Skin epidermis (tissue), 12 donors: ENCODE results near the gene UBE2S.
"Not testable (repeated sequence)": the region's sequence is repeated elsewhere in the genome, so short reads cannot be mapped to it uniquely, and the experiment has no call there.

ENCODE experiments used
- H3K27ac ChIP-seq, 21 experiments: fragments of 200-600 bp; sonication (generic) in 11 of 21; one replicate each; pipeline ENCODE4 v1.5.0; 2020; ENCODE audit warnings: mild to moderate bottlenecking in 3 of 21, inconsistent platforms in 2 of 21, moderate library complexity in 2 of 21
- H3K4me3 ChIP-seq, 7 experiments: fragments of 200-600 bp; sonication (generic) in 2 of 7; one replicate each; pipeline ENCODE4 v1.5.0; 2020; ENCODE audit warnings: inconsistent platforms in 2 of 7, mild to moderate bottlenecking in 2 of 7, moderate library complexity in 1 of 7

The UBE2S gene

GRCh38 chr19:55407800-55408532, 378 bp upstream of the UBE2S start:
- peak overlapping the region; percentile 68 to 99 (median 79) for H3K4me3 ChIP-seq
- H3K27ac ChIP-seq, result peak overlapping the region; percentile 68 to 100 (median 98)

- peak overlapping the region; percentile 68 to 100 (median 98) for H3K27ac ChIP-seq
- peak overlapping the region; percentile 68 to 99 (median 79) for H3K4me3 ChIP-seq
Observed at GRCh38 chr19:55406826-55407549, 600 bp downstream of the UBE2S start.

DNA sequence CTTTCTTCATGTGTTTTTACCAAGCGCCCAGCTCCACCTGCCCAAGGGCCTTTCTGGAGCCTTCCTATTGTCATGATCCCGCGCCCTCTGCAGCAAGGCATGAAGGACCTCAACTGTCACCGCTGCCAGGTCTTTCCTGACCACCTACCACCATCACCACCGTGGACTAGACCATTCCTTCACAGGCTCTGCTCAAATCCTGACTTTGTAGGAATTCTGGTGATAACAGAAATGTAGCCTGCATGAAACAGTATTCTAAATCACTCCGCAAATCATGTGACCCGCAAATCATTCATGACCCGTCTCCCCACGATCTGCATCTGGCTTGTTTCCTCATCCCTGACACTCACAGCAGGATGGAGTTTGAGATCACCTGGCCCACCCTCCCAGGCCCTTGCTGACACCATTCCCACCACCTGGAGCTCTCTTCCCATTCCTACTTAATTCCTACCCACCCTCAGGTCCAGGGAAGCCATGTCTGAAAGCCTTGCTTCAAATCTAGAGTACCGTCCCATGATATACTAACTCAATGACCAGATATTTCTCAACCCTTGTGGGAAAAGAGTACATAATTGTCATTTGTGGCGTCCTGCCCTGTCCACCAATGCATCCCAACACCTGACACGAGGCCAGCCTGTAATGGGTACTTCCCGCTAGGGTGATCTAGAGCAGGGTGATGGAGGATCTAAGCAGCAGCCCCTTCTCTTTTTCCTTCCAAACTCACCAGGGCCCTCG, 1.3 kb downstream of the UBE2S start:
- Histone ChIP-seq H3K27ac (peak overlapping the region in 9 of 21 experiments; percentile 92 to 100 (median 98)), H3K4me3 (peak overlapping the region; percentile 68 to 99 (median 79))

- no peak overlapping the region for H3K4me3 ChIP-seq
Observed at GRCh38 chr19:55405638-55406037, 1.9 kb downstream of the UBE2S start.

GRCh38 chr19:55402509-55402908, 5.1 kb downstream of the UBE2S start:
- Histone ChIP-seq H3K27ac (no peak overlapping the region), H3K4me3 (no peak overlapping the region)

More at GRCh38 chr19:55405638-55406037, 1.9 kb downstream of the UBE2S start:
- H3K27ac ChIP-seq, result no peak overlapping the region

GRCh38 chr19:55401390-55401789, 6.2 kb downstream of the UBE2S start:
- H3K4me3 ChIP-seq, H3K27ac ChIP-seq: not testable (repeated sequence)

DNA sequence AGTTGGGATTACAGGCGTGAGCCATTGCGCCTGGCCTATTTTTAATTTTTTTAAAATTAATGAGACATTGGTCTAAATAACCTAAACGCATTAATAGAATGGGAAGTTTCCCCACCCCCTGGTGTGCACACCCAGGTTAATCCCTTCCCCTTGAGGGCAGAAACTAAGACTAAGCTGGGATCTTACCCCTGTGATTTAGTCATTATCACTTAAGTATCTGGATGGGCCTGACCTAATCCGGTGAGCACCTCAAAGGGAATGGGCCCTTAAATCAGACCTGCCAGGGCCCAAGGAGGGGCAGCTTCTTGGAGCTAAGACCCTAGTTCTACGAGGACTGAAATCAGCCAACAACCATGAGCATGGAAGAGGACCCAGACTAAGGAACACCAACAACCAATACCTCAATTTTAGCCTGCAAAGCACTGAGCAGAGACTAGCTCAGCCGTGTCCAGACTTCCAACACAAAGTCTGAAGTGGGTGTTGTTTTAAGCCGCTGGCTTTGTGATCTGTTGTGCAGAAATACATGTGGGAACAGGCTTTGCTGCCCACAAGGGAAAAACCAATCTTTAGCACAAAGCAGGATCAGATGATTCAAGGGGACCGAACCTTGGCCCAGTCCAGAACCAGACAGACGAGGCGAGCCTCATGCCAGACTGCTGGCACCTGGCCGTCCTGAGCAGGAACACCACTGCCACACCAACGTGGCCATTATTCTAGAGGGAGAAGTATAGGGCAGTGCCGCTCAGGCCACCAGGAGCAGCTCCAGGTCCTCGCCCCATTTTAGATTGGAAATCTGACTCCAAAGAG, 7.1 kb downstream of the UBE2S start:
- Histone ChIP-seq H3K27ac (peak overlapping the region in 2 of 21 experiments; percentile 24 to 60), H3K4me3 (no peak overlapping the region)

GRCh38 chr19:55398200-55398925, 9.2 kb downstream of the UBE2S start:
- Histone ChIP-seq H3K27ac (peak overlapping the region in 1 of 21 experiments; percentile 14), H3K4me3 (no peak overlapping the region)

GRCh38 chr19:55392820-55393761, 14.5 kb downstream of the UBE2S start:
- no peak overlapping the region for H3K27ac ChIP-seq
- no peak overlapping the region for H3K4me3 ChIP-seq

DNA sequence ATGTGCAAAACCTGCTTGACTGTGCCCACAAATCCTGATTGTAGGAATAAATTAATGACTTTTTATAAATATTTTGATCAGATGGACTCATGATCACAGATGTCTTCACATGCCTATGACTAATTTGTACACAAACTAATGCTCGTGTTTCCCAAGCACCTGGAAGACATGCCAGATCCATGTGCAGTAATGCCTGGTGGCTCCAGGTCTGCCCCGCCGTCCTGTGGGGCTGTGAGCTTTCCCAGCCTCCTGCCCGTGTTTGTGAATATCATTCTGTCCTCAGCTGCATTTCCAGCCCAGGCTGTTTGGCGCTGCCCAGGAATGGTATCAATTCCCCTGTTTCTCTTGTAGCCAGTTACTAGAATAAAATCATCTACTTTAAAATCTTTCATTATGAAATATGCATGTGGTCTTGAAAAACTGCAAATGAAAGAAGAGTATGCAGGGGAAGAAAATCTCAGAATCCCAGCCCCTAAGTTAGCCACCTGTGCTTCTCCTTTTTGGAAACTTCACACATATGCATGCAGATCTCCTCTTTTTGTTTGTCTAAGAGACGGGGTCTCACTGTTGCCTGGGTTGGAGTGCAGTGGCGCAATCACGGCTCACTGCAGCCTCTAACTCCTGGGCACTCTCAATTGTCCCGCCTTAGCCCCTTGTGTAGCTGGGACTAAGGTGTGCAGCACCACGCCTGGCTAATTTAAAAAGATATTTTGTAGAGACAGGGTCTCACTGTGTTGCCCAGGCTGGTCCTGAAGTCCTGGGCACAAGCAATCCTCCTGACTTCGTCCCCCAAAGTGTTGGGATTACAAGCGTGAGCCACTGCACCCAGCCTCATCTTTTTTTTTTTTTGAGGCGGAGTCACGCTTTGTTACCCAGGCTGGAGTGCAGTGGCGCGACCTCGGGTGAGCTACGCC, 15.6 kb downstream of the UBE2S start:
- no peak overlapping the region for H3K4me3 ChIP-seq

GRCh38 chr19:55391191-55391670, 16.4 kb downstream of the UBE2S start:
- H3K27ac ChIP-seq, result no peak overlapping the region
- no peak overlapping the region for H3K4me3 ChIP-seq

More for the DNA sequence above, 15.6 kb downstream of the UBE2S start:
- no peak overlapping the region for H3K27ac ChIP-seq

GRCh38 chr19:55390461-55390880, 17.1 kb downstream of the UBE2S start:
- H3K4me3 ChIP-seq, result no peak overlapping the region
- H3K27ac ChIP-seq, result no peak overlapping the region

- no peak overlapping the region for H3K27ac ChIP-seq
- H3K4me3 ChIP-seq, result no peak overlapping the region
Observed at GRCh38 chr19:55389386-55390317, 17.9 kb downstream of the UBE2S start.

GRCh38 chr19:55387736-55388497, 19.7 kb downstream of the UBE2S start:
- peak overlapping the region in 7 of 21 experiments; percentile 88 to 97 (median 92) for H3K27ac ChIP-seq
- H3K4me3 ChIP-seq, result peak overlapping the region in 6 of 7 experiments; percentile 69 to 98 (median 96)
